Dendritic cell treated with granulocyte-macrophage colony-stimulating factor and Interleukin-4, amounts not matched to agents 40 ng/mL and 50 ng/mL, for 4 days (primary cell): ENCODE measurements around the gene HDAC9.

Source experiments
- H3K27ac Mint-ChIP-seq: one replicate; pipeline ENCODE4 v1.8.0; 2022; ENCODE audit warnings: mild to moderate bottlenecking, mixed read lengths
- H3K27me3 Mint-ChIP-seq: one replicate; pipeline ENCODE4 v1.8.0; 2022; ENCODE audit warnings: mild to moderate bottlenecking, mixed read lengths
- H3K36me3 Mint-ChIP-seq: one replicate; pipeline ENCODE4 v1.8.0; 2022; ENCODE audit warnings: low read depth, mixed read lengths
- H3K4me1 Mint-ChIP-seq: one replicate; pipeline ENCODE4 v1.8.0; 2022; ENCODE audit warnings: low read depth, mixed read lengths
- H3K4me3 Mint-ChIP-seq: one replicate; pipeline ENCODE4 v1.8.0; 2022; ENCODE audit warnings: mild to moderate bottlenecking, moderate library complexity, mixed read lengths
- H3K9me3 Mint-ChIP-seq: one replicate; pipeline ENCODE4 v1.8.0; 2022; ENCODE audit warnings: mixed read lengths
- intact Hi-C: fragments of 100-400 bp; cut with micrococcal nuclease; formaldehyde crosslinking; loops from one replicate; pipeline ENCODE4 v1.15.0; 2022

The HDAC9 gene

DNA sequence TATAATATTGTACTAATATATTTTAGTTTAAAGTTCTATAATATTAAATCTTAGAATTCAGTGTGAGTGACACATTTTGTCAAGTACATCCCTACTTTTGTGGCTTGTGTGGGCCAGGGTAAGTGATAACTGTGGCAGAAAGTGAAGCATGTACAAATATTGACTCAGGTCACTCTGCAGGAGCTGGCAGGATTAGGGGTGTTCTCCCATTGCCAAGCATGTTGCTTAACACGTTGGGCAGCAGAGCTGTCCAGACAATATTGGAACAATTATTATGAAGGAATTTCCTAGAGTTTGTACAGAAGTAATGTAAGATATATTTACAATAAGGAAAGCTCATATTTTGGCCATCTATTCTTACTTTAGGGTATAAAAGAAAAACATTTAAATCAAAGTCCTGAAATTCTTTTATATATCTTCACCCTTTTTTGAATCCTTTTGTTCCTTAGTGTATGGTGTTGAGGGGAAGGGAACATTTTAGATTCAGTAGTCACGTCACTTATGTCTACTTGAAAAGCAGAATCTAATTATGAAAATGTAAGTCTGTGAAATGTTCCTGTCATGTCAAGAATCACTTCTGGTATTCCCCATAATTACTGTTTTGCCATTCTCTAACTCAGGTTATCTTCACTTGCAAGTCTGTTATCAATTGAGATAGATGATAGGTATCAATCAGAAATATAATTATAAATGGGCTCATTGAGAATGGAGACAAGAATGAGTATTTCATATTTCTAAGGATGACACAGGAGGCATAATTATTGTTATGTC, 4.0 kb downstream of the HDAC9 start:
- peaks cover 40% of the 10 kb centered on the region for H3K4me1 Mint-ChIP-seq
- H3K9me3 Mint-ChIP-seq = no peaks in the 10 kb centered on the region
- intact Hi-C loops = loop anchor here (10.0 kb wide), 2 partner anchors 115 to 145 kb away; no protein-coding TSS in a partner anchor
- no peaks in the 10 kb centered on the region for H3K36me3 Mint-ChIP-seq
- no peak overlapping the region for H3K27ac Mint-ChIP-seq
- no peak overlapping the region for H3K4me3 Mint-ChIP-seq
- peaks cover 2% of the 10 kb centered on the region for H3K27me3 Mint-ChIP-seq

- no peak overlapping the region for H3K4me3 Mint-ChIP-seq
- intact Hi-C loops = no loop called here
- H3K27me3 Mint-ChIP-seq = no peaks in the 10 kb centered on the region
- H3K27ac Mint-ChIP-seq = peak overlapping the region; percentile 27
- no peaks in the 10 kb centered on the region for H3K36me3 Mint-ChIP-seq
- H3K9me3 Mint-ChIP-seq = no peaks in the 10 kb centered on the region
- peaks cover 35% of the 10 kb centered on the region for H3K4me1 Mint-ChIP-seq
Observed at GRCh38 chr7:18503126-18503866, 7.7 kb downstream of the HDAC9 start.

DNA sequence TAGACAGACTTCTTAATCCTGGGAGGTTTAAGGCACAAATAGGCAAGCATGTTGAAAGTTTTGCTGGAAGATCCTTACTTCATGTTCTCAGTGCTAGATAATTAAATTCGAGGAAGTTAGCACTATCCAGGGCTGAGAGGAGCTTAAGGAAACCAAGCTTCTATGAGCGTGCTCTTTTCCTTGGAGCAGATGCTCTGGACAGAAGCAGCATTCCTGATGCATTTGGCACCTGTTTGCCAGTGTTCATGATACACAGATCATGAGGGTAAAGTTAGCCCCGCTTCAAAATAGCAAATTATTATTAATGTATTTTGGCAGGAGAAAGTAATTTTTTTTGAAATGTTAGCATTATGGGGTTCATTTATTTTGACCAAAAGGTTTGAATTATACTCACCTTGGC, 9.4 kb downstream of the HDAC9 start:
- intact Hi-C loops = no loop called here
- no peaks in the 10 kb centered on the region for H3K36me3 Mint-ChIP-seq
- H3K4me3 Mint-ChIP-seq = no peak overlapping the region
- peaks cover 48% of the 10 kb centered on the region for H3K4me1 Mint-ChIP-seq
- H3K27ac Mint-ChIP-seq = no peak overlapping the region
- no peaks in the 10 kb centered on the region for H3K27me3 Mint-ChIP-seq
- H3K9me3 Mint-ChIP-seq = no peaks in the 10 kb centered on the region

DNA sequence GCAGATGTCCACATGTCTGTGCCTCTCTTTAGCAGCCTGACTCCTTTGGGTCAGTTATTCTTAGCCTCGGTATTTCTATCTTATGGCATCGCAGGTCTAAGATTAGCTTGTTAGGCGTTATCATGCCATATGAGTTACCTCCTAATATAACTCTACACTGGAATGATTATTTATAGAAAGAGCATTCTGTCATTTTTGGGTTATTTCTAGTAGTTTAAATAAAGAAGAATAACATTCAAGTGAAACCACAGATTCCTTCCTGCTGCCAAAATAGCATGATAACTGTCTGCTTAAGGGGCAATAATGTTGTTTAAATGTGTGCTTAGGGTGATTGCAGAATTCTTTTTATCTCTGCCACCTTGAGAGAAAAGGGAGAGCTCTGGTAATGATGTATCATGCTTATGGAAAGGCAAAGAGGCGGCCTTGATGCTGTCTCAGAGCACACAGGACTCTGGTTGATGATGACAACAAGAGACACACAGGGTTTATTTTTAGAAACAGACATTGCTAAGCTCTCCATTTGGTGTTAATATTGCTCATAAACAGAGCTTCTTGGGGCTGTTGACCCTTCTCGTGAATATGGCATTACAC, 10.4 kb downstream of the HDAC9 start:
- Mint-ChIP-seq H3K4me3 (no peak overlapping the region), H3K27me3 (no peaks in the 10 kb centered on the region), H3K4me1 (peaks cover 46% of the 10 kb centered on the region), H3K36me3 (no peaks in the 10 kb centered on the region), H3K9me3 (no peaks in the 10 kb centered on the region), H3K27ac (no peak overlapping the region)
- intact Hi-C loops = no loop called here

DNA sequence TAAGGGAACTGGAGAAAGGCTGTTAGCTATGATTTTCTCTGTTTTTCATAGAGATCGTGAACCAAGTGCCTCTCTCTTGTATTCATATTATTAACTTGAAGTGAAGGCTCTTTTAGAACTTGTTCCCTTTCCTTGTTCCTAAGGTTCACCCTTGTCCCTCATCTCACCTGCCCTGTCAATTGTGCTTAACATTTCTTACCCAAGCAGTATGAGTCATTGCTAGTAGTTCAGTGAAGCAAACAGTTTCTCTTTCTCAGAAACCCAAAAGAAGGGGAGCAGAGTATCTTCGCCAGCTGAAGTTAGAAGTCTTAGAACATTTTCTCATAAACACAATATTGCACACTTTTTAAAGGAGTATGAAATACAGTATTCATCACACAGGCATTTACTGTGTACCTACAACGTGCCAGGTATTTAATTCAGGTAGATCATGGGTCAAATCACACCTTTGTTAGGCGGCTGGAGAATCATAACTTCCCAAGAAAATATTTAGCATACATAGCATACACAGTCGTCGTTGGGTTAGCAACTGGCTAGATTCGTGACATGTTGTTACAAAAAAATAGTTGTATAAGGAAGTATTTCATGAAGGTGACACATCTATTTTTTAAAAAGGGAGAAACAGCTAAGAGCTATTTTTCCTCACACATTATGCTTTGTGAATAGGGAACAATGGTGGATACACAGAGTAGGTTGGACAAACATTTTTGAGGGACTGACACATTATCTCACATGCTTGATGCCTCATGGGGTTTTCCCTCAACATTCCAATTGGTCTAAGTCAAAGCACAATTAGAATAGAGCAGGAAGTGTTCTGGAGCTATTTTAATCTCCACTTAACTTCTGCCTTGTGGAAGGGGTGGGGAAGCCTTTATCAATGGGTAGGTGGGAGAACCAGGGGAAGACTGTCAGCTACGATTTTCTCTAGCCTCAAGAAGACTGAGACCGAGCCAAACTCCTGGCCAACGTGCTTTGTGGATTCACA, 13.2 kb downstream of the HDAC9 start:
- Mint-ChIP-seq H3K4me3 (no peak overlapping the region), H3K27me3 (no peaks in the 10 kb centered on the region), H3K27ac (peak overlapping the region; percentile 58), H3K4me1 (peaks cover 34% of the 10 kb centered on the region), H3K9me3 (no peaks in the 10 kb centered on the region), H3K36me3 (no peaks in the 10 kb centered on the region)
- intact Hi-C loops = no loop called here

GRCh38 chr7:18509481-18509880, 13.9 kb downstream of the HDAC9 start:
- intact Hi-C loops = no loop called here
- peaks cover 27% of the 10 kb centered on the region for H3K4me1 Mint-ChIP-seq
- no peaks in the 10 kb centered on the region for H3K36me3 Mint-ChIP-seq
- no peak overlapping the region for H3K4me3 Mint-ChIP-seq
- peak overlapping the region; percentile 58 for H3K27ac Mint-ChIP-seq
- H3K27me3 Mint-ChIP-seq = no peaks in the 10 kb centered on the region
- H3K9me3 Mint-ChIP-seq = no peaks in the 10 kb centered on the region

DNA sequence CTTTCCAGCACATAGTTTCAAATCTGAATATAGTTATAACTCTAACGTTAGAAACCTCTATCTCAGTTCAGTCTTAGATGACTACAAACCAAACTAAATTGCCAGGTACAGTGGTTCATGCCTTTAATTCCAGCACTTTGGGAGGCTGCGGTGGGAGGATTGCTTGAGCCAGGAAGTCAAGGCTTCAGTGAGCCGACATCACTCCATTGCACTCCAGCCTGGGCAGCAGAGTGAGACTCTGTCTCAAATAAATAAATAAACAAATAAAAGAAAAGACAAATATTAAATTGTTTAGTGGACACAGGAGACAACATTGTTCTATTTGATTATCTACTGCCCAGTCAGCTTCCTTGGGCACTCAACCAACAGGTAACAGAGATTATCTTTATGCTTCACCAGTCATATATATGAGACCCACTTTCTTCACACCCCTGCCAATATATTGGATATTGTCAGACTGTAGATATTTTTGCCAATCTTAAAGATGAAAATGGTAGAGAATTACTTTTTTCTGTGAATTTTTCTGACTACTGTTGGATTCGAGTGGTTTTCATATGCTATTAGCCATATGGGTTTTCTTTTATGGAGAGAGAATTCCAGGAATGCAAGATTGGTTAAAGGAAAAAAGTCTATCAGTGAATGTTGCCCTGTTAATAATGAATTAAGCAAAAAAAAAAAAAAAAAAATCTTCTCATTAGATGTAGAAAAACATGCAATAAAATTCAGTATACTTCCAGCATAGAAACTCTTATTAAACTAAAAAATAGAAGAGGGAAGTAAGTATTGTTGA, 16.0 kb downstream of the HDAC9 start:
- intact Hi-C loops = no loop called here
- Mint-ChIP-seq H3K4me1 (peaks cover 22% of the 10 kb centered on the region), H3K27me3 (no peaks in the 10 kb centered on the region), H3K4me3 (no peak overlapping the region), H3K9me3 (no peaks in the 10 kb centered on the region), H3K36me3 (no peaks in the 10 kb centered on the region), H3K27ac (no peak overlapping the region)

- intact Hi-C loops = no loop called here
- Mint-ChIP-seq H3K4me1 (peaks cover 15% of the 10 kb centered on the region), H3K4me3 (no peak overlapping the region), H3K27me3 (no peaks in the 10 kb centered on the region), H3K9me3 (no peaks in the 10 kb centered on the region), H3K36me3 (no peaks in the 10 kb centered on the region), H3K27ac (no peak overlapping the region)
Observed at GRCh38 chr7:18513343-18513742, 17.8 kb downstream of the HDAC9 start.

DNA sequence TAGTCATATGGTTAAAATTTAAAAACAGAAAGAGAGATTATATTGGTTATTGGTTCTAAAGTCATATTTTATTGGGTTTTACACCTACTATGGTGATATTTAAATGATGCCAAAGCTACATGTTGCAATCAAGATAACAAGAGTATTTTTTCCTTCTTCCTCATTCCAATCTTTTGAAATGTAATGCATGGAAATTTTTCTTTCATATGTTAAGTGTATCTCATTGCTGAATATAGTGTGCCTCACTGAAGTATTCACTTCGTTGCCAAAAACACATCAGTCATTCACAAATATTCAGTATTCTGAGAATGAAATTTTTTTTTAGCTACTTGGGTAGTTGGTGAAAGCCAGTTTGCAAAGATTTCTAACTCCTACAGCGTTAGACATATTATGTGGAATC, 19.5 kb downstream of the HDAC9 start:
- H3K27ac Mint-ChIP-seq = no peak overlapping the region
- intact Hi-C loops = no loop called here

DNA sequence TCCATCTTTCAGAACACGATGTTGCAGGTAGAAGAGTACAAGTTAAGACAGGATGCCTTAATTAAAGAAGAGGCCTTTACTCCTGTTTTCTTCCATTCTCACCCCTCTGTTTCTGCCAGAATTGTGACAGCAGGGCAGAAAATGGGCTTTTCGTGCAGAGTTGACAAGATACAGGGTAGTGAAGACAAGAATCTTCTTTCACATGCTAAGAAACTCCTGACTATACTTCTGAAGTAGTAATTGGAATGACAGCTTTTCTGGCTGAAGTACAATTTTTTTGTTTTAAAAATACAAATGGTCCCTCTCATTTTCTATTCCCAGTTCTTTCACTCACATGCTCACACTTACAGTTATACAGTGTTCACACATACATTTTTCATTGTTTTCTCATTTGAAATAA, 22.1 kb downstream of the HDAC9 start:
- intact Hi-C loops = no loop called here
- H3K4me1 Mint-ChIP-seq = no peaks in the 10 kb centered on the region
- no peak overlapping the region for H3K27ac Mint-ChIP-seq
- no peaks in the 10 kb centered on the region for H3K27me3 Mint-ChIP-seq
- H3K36me3 Mint-ChIP-seq = no peaks in the 10 kb centered on the region
- no peak overlapping the region for H3K4me3 Mint-ChIP-seq
- H3K9me3 Mint-ChIP-seq = no peaks in the 10 kb centered on the region

More for the DNA sequence above, 19.5 kb downstream of the HDAC9 start:
- no peaks in the 10 kb centered on the region for H3K27me3 Mint-ChIP-seq
- no peaks in the 10 kb centered on the region for H3K4me1 Mint-ChIP-seq
- H3K4me3 Mint-ChIP-seq = no peak overlapping the region
- H3K36me3 Mint-ChIP-seq = no peaks in the 10 kb centered on the region
- H3K9me3 Mint-ChIP-seq = no peaks in the 10 kb centered on the region

GRCh38 chr7:18518555-18518954, 23.0 kb downstream of the HDAC9 start:
- Mint-ChIP-seq H3K4me1 (no peaks in the 10 kb centered on the region), H3K36me3 (no peaks in the 10 kb centered on the region), H3K27ac (no peak overlapping the region), H3K4me3 (no peak overlapping the region), H3K9me3 (no peaks in the 10 kb centered on the region), H3K27me3 (no peaks in the 10 kb centered on the region)
- intact Hi-C loops = no loop called here

- H3K4me3 Mint-ChIP-seq = no peak overlapping the region
- H3K27me3 Mint-ChIP-seq = no peaks in the 10 kb centered on the region
- H3K36me3 Mint-ChIP-seq = no peaks in the 10 kb centered on the region
- H3K27ac Mint-ChIP-seq = no peak overlapping the region
- no peaks in the 10 kb centered on the region for H3K9me3 Mint-ChIP-seq
- no peaks in the 10 kb centered on the region for H3K4me1 Mint-ChIP-seq
- intact Hi-C loops = no loop called here
Observed at GRCh38 chr7:18520450-18521235, 25.1 kb downstream of the HDAC9 start.
